GM12864 (cell line): Measurements from ENCODE around the gene RBPJL.
"Not testable (repeated sequence)": the region's sequence is repeated elsewhere in the genome, so short reads cannot be mapped to it uniquely, and the experiment has no call there.

Source experiments
- DNase-seq: peaks from one replicate; pipeline ENCODE4 v3.0.0-alpha.2; 2011; ENCODE audit warnings: low read depth
- H3K4me3 ChIP-seq: 2 replicates; pipeline ENCODE4 v1.5.1; 2011; ENCODE audit warnings: mild to moderate bottlenecking, low read depth, low read length, control low read depth
- TF ChIP-seq, protein P1 (sequence below): IDR thresholded peaks from 2 replicates; pipeline ENCODE4 v1.5.1; 2011; ENCODE audit warnings: low read depth, mild to moderate bottlenecking, moderate library complexity, low read length, control low read depth, inconsistent platforms; ENCODE audit errors: missing control alignments

RBPJL gene

DNA sequence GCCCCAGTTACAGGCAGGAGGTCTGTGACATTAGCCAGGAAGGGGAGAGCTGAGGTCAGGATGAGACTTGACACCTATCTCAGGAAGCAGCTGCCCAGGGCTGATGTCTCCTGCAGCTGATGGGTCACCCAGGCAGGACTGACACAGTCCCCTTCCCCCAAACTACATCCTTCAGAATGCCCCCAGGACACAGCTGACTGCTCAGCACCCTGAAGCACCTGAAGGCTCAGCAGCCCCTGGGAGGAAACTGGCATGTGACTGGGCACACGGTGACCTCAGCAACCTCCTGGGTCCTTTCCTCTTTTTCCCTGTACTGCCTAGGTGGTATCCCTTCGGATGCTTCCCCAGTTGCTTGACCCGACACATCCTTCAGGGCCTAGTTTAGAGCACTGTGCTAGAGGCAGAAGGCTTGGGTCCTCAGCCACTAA, 39.7 kb downstream of the RBPJL start:
- no peak for DNase-seq
- H3K4me3 ChIP-seq = no peak overlapping the region
- TF ChIP-seq, protein P1, sequence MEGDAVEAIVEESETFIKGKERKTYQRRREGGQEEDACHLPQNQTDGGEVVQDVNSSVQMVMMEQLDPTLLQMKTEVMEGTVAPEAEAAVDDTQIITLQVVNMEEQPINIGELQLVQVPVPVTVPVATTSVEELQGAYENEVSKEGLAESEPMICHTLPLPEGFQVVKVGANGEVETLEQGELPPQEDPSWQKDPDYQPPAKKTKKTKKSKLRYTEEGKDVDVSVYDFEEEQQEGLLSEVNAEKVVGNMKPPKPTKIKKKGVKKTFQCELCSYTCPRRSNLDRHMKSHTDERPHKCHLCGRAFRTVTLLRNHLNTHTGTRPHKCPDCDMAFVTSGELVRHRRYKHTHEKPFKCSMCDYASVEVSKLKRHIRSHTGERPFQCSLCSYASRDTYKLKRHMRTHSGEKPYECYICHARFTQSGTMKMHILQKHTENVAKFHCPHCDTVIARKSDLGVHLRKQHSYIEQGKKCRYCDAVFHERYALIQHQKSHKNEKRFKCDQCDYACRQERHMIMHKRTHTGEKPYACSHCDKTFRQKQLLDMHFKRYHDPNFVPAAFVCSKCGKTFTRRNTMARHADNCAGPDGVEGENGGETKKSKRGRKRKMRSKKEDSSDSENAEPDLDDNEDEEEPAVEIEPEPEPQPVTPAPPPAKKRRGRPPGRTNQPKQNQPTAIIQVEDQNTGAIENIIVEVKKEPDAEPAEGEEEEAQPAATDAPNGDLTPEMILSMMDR = no peak

DNA sequence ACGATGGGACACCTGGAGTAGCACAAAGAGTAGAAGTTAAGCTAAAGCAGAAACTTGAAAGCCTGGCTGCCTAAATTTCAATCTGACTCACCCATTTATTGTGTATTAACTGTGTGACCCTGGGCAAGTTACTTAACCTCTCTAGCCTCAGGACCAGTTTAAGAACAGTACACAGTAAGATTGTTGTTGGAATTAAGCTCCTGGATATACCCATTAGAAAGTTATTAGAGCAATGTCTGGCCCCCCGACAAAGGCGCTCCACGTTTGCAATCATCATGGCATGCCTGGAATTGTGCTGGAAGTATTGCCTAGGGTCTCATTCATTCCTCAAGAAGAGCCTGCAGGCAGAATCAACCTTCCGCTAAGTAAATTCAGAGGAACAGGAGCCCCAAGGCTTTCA, 40.2 kb downstream of the RBPJL start:
- H3K4me3 ChIP-seq = no peak overlapping the region
- TF ChIP-seq, protein P1 = no peak
- no peak for DNase-seq

DNA sequence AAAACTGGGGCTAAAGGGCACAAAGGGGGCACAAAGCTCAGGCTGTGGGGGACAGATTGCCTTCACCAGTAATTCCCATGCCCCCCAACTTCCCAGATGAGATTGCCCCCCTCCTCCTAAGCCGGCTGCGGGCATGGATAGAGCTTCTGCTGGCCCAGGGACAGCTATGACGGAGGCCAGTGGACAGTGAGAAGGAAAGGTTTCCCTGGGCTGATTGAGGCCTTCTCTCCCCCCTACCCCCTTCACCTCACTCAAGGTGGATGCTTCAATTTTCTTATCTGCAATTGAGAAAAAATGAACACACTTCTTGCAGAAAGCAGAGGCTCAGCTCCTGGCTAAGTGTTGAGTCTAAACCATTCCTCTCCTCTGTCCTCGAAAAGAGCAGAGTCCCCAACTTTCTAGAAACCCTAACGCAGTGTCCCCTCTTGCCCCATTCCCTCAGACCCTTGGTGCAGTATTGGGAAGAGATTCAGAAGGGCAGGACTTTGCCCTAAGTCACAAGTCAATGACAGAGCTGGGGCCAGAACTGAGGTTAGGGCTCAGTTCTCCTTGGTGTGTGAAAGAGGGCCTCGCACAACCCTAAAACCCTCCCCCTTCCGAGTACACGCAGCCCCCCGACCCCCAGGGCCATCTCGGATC, 40.8 kb downstream of the RBPJL start:
- H3K4me3 ChIP-seq = peak overlapping the region; percentile 22; the same call in 1 of the 2 replicates
- TF ChIP-seq, protein P1 = no peak

DNA sequence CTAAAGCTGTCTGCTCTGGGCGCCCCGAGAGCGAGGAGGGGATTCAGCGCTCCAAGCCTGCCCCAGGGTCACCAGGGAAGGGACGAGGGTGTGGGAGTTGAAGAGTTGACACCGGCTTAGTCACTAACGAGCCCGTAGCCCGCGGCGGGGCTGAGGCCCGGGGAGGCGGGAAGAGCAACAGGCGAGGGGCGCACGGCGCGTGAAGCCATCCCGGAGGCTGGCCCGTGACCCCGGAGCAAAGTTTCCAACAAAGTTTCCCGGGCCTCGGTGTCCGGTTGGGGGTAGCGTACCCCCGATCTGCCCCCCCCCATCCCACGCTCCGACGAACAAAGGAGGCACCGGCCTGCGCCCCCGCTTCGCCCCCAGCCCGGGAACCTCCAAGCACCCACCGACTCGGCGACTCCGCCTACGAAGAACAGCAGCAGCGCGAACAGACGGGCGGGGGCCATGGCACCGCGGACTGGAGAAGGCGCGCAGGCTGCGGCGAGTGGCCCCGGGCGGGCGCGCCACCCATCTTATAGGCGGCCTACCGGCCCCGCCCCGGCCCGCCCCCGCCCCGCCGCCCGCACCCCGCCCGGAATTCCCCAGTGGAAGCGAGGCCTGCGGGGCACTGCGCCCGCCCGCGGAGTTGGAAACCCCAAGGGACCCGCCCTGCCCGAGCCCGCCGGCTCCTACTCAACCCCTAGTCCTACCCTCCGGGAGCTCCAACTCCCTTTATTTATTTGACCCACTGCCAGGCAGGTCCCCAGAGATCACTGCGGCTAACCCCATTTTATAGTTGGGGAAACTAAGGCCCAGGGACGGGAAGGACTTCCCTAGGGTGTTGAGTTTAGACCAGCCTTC, 41.5 kb downstream of the RBPJL start, which contains the start of gene SDC4:
Gene SDC4 (minus strand): TSS at position 489 of the 843 bp plus-strand sequence. CDS start 40 bp downstream, at position 449.
- peak within 1 kb of the TSS; percentile 22 for H3K4me3 ChIP-seq
- TF ChIP-seq, protein P1 = no peak
- DNase-seq = no peak

More for the DNA sequence above, 40.8 kb downstream of the RBPJL start:
- no peak for DNase-seq

DNA sequence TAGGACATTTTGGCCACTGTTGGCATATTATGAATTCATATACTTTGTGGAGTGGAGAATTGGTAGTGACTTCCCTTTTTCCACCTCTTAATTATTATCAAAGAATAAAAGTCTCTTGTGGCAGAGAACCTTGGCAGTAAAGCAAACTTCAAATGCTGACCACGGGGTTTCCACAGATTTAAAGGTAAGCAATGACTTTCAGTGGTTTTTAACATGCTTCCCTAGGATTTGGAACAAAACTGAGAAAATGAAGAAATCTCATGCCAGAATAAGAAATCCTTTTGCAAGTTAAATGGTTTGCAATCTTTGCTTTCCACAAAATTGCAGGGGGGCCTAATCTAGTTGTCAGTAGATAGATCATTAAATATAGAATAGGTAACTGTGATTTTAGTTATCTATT, 43.6 kb downstream of the RBPJL start:
- TF ChIP-seq, protein P1 = no peak
- no peak for DNase-seq
- no peak overlapping the region for H3K4me3 ChIP-seq

DNA sequence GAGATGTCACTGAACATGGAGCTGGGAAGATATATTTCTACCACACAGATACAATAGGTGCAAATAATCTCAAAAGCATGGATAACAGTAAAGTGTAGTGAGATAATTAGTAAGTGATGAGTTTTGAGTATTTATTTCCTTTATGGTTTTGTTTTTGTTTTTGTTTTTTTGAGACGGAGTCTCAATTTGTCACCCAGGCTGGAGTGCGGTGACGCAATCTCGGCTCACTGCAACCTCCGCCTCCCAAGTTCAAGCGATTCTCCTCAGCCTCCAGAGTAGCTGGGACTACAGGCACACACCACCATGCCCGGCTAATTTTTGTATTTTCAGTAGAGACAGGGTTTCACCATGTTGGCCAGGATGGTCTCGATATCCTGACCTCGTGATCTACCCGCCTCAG, 44.2 kb downstream of the RBPJL start:
- not testable (repeated sequence) for DNase-seq, H3K4me3 ChIP-seq

DNA sequence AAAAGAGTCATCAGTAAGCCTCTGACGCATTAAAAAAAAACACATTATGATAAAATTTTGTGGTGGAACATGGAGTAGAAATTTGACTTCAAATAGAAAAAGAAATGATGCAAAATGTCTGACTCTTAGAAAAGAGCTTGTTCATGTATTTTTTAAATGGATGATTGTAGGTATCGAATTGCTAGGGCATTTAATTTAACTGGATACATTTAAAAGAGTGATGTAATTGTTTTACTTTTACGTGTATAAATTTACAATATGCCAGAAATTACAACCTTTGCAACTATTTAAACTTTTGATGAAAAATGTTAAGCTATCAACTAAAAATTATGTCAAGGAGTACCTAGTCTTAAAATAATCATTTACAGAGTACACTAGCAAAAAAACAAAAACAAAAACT, 46.1 kb downstream of the RBPJL start:
- TF ChIP-seq, protein P1 = no peak
- DNase-seq = no peak
- no peak overlapping the region for H3K4me3 ChIP-seq
